Measurements from ENCODE around the gene SFPQ.

DNA sequence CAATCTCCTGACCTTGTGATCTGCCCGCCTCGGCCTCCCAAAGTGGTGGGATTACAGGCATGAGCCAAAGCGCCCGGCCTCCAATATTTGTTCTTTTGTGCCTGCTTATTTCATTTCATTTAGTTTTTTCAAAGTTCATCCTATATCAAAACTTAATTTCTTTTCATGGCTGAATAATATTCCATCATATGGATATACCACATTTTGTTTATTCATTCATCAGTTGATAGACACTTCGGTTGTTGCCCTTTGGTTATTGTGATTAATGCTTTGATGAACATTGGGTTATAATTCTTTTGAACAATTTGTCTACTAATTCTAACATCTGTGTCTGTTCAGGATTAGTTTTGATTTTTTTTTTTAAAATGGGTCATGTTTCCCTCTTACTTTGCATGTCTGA, 41.7 kb downstream of the SFPQ start:
- TF ChIP-seq, protein P1, sequence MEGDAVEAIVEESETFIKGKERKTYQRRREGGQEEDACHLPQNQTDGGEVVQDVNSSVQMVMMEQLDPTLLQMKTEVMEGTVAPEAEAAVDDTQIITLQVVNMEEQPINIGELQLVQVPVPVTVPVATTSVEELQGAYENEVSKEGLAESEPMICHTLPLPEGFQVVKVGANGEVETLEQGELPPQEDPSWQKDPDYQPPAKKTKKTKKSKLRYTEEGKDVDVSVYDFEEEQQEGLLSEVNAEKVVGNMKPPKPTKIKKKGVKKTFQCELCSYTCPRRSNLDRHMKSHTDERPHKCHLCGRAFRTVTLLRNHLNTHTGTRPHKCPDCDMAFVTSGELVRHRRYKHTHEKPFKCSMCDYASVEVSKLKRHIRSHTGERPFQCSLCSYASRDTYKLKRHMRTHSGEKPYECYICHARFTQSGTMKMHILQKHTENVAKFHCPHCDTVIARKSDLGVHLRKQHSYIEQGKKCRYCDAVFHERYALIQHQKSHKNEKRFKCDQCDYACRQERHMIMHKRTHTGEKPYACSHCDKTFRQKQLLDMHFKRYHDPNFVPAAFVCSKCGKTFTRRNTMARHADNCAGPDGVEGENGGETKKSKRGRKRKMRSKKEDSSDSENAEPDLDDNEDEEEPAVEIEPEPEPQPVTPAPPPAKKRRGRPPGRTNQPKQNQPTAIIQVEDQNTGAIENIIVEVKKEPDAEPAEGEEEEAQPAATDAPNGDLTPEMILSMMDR (IDR thresholded peaks at IDR 0.05), result no peak
- TF ChIP-seq POLR2AphosphoS5 (IDR thresholded peaks at IDR 0.05) (no peak), EP300 (IDR thresholded peaks at IDR 0.05; ENCODE audit: low read depth) (no peak), POLR2A (IDR thresholded peaks at IDR 0.05) (no peak)
